ENCODE results near the gene PHPT1.

- TF ChIP-seq ZNF384 (IDR thresholded peaks at IDR 0.05) (no peak), BHLHE40 (IDR thresholded peaks at IDR 0.05; ENCODE audit: borderline replicate concordance) (no peak), SP1 (IDR thresholded peaks at IDR 0.05) (no peak), NFRKB (IDR thresholded peaks at IDR 0.05) (no peak), FOXM1 (IDR thresholded peaks at IDR 0.05; ENCODE audit: borderline replicate concordance) (no peak), SUZ12 (IDR thresholded peaks at IDR 0.05) (no peak), PKNOX1 (IDR thresholded peaks at IDR 0.05) (no peak)
Observed at GRCh38 chr9:136814725-136815421, 34.3 kb upstream of the PHPT1 start.
